ENCODE data around the gene MYBPC2. TPM values are rescaled to one million over a fixed set of nuclear protein-coding genes. Genes with fewer than 3 reads are reported as not detected.

Gene MYBPC2
- total RNA-seq, 1 donor from 2014 or later, result not detected

DNA sequence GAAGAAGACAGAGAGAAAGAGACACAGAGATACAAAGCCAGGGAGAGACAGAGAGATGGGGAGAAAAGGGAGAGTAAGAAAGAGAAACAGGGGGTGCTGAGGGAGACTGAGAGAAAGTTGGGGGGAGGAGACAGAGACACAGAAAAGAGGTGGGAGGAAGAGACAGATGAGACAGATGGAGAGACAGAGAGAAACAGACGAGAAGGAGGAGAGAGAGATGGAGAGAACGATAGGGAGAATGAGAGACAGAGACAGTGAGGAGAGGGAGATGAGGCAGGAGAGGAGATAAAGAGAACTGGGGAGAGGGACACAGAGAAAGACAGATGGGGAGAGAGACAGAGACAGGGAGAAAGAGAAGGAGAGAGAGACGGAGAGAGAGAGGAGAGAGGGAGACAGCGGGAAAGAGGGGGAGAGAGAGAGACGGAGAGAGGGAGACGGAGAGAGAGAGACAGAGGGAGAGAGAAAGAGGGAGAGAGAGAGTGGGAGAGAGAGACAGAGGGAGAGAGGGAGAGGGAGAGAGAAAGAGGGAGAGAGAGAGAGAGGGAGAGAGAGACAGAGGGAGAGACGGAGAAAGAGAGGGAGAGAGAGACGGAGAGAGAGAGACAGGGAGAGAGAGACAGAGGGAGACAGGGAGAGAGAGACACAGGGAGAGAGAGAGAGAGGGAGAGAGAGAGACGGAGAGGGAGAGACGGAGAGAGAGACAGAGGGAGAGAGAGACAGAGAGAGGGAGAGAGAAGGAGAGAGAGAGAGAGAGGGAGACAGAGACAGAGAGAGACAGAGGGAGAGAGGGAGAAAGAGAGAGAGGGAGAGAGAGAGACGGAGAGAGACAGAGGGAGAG lies 65.7 kb downstream of the MYBPC2 start:
- no peak for DNase-seq (ENCODE audit: low spot score)

DNA sequence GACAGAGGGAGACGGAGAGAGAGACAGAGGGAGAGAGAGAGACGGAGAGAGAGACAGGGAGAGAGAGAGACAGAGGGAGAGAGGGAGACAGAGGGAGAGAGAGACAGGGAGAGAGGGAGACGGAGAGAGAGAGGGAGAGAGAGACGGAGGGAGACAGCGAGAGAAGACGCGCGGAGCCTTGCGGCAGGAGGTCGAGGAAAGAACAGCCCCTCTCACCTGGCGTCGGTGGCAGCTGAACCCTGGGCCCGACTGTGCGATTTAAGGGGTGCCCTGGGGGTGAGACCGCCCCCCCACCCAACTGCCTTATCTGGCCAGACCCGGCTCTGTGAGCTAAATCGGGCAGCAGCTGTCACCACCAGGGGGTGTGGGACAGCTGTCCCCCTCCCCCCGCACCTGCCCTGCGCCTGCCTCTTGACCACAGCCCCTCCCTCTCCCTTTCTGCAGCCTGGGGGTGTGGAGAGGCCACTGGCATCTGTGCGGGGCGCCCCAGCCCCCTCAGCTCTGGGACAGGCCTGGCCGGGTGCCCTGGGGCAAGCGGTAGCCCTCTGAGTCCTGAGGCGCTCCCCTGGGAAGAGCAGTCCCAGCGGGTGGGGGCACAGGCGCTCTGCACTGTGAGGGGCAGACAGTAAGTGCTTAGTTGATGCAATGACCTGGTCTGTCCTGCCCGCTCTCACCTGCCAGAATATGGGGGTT lies 67.5 kb downstream of the MYBPC2 start:
- DNase-seq (ENCODE audit: low spot score), result no peak

DNA sequence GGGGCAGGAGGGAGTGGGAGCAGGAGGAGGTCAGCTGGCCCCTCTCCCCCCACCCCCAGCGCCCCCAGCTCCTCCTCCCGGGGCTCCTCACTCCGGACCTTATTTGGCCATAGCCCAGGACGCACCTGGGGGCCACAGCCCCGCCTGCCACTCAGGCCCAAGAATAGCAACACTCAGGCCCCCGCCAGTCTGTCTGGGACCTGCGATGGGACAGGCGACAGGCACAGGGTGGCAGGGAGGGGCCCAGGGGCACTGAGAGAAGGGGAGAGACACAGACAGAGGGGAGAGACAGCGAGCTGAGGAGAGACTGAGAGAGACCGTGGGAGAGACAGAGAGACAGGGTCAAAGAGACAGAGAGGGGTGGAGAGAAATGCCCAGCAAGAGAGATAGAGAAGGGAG lies 68.1 kb downstream of the MYBPC2 start:
- DNase-seq (ENCODE audit: low spot score), result no peak

DNA sequence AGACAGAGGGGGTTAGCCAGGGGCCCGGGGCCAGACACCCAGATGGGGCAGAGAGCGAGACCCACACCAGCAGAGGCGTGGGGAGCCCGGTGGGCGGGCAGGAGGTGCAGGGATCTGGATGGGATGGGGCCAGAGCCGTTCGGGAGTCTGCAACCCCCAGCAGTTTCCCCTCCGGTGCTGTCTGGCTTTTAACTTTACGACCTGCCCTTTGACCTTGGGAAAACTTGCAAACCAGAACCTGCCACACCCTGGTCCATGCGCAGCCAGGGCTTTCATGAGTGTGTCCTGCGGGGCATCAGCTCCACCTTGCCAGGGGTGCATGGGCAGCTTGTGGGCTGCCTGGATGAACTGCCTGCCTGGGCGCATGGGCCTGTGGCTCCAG lies 68.5 kb downstream of the MYBPC2 start:
- no peak for DNase-seq (ENCODE audit: low spot score)

DNA sequence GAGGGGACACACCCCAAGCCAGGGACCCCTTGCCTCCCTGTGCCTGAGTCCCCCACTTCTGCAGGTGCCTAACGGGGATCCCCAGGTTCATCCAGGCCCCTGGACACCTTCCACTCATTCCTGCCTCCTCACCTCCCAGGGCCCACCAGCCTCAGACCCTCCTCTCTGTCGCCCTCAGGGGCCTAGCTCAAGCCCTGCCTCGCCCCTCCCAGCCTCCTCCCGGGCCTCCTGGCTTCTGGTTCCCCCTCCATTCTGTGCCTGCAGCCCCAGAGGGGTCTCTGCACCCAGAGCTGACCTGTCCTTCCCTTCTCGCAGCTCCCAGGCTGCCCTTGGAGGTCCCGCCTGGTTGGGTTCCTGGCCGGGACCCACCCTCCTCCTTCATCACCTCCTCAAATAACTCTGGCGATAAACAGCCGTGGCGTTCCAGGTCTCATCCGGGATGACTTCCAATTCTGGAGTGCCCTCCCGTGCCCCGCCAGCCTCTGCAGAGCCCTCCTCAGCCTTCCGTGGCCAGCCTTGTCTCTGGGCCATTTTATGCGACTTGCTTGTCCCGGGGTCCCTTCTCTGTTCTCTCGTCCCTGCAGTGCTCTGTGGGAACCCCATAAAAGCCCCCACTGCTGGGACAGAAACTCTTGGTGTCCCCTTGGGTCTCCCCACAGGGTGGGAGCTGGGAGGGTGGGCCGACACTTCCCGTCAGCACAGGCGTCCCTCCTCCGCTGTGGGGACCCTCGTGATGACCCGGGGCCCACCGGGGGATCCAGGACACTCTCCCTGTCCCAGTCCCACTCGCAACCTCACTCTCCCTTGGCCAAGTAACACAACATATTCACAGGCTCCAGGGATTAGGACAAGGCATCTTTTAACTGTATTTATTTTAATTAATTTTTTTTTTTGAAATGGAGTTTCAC lies 69.1 kb downstream of the MYBPC2 start:
- DNase-seq (ENCODE audit: low spot score), result no peak

DNA sequence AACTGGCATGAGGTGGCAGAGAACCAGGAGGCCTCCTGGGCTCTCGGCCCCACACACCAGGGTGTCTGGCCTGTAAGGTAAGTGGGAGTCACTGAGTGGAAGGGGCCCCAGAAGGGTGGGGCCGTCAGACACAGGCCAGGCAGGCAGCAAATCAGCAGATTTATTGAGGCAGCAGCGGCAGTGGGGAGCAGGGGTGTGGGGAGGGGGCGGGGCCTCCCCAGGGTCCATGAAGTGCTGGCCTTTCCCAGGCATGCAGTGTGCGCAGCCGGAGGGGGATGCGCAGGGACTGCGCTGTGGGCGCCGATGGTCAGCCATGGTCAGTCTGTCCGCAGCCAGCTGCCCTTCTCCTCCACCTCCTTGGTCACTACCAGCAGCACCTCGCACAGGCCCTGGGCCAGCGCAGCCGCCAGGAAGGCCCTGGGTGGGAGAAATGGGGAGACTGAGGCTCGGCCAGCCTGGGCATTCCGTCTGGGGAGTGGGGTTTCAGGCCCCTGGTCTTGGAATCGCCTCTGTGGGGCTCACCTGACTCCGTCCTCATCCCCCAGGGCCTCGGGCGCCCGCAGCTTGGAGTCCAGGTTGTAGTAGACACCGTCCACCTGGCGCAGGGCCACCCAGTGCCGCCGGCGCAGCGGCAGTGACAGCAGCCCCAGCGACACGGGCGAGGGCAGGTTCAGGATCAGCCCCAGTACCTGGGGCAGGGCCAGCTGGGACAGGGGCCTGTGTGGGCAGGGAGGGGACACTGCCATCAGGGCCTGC lies 73.3 kb downstream of the MYBPC2 start:
- no peak for DNase-seq (ENCODE audit: low spot score)

DNA sequence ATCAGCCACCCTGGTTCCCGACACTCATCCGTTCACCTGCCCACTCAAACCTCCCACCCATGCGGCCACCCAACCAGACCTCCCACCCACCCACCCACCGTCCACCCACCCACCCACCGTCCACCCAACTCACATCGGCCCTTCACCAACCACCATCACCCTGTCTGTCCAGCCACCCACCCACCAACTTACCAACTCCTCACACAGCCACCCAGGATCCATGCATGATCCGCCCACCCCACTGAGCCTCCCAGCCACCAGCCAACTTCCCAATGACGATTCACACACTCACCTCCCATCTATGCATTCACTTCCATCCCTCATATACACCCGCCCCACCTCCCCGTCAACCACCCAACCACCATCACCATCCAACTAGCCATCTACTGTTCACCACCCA lies 74.0 kb downstream of the MYBPC2 start:
- no peak for DNase-seq (ENCODE audit: low spot score)

DNA sequence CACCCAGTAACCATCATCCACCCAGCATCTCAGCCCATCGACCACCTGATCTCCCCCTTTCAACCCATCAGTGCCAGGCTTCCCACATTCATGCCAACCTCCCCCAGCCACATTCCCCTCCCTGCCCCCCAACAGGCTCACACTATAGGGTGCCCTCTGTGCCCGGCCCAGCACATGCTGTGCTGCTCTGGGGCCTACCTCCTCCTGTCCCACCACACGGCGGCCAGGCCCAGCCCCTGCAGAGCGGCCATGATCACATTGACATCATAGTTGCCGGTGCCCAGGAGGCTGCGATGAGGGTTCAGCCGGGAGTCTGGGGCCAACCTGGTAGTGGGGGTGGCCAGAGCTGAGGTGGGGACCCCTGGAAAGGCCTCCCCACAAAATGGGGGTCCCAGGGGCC lies 74.7 kb downstream of the MYBPC2 start:
- no peak for DNase-seq (ENCODE audit: low spot score)

DNA sequence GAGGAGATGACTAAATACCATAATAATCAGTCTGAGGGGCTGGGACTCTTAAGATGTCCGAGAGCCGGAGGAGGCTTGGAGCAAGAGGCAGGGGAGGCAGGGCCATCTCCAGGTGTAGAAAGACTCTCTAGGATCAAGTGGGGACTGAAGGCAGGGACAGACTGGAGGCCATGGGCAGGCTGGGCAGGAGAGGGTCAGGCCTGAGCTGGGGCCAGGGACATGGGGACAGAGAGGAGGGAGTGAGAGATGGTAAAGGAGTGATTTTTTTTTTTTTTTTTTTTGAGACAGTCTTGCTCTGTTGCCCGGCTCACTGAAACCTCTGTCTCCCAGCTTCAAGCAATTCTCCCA lies 76.1 kb downstream of the MYBPC2 start:
- DNase-seq (ENCODE audit: low spot score), result no peak

DNA sequence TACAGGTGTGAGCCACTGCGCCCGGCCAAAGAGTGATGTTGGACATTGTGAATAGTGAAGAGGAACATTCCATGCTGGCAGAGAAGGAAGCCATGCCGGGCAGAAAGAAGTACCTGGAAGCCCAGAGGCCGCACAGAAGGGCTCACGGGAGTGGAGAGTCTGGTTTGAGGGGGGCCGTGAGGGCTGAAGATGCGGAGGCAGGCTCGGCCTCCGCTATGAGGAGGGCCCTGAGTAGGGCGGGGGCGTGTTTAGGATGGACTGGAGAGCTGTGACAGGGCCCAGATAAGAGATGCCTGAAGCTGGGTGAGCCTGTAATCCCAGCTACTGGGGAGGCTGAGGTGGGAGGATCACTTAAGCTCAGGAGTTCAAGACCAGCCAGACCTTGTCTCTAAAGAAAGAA lies 76.7 kb downstream of the MYBPC2 start:
- no peak for DNase-seq (ENCODE audit: low spot score)

DNA sequence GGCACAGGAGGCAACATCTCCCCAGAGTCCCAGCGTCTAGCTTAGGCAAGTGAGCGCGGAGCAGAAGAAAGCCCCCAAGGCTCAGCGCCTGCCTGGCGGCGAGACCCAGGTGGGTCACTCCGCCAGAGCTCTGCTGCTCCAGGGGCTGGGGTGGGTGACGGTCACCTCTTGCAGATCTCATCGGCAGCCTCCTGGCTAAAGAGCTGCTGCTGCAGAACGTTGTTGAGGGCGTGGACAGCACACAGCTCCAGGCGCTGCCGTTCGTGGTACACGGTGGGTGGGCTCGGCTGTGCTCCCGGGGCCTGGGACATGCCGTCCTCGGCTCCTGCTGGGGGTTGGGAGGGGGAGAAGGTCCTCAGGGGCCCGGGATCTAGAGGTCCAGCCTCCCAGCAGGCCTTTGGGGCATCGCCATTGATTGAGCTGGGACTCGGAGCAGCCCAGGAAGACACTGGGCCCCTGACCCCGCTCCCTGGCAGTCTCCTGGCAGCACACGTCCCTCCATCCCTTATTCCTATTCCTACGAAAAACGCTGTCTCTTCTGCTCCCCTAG lies 77.5 kb downstream of the MYBPC2 start:
- DNase-seq (ENCODE audit: low spot score), result no peak

DNA sequence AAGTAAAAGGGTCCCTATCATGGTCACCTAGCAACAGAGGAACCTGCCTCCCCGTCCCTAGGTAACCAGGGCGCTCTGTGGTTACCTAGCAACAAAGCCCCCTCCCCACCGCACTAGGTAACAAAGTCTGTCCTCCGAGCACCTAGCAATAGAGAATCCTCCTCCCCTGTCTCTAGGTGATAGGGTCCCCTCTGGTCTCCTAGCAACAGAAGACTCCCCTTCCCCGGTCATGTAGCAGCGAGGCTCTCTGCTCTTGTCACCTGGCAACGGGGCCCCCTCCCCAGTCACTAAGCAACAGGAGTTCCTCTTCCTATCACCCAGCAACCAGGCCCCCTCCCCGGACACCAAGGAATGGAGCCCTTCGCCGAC lies 78.0 kb downstream of the MYBPC2 start:
- no peak for DNase-seq (ENCODE audit: low spot score)

DNA sequence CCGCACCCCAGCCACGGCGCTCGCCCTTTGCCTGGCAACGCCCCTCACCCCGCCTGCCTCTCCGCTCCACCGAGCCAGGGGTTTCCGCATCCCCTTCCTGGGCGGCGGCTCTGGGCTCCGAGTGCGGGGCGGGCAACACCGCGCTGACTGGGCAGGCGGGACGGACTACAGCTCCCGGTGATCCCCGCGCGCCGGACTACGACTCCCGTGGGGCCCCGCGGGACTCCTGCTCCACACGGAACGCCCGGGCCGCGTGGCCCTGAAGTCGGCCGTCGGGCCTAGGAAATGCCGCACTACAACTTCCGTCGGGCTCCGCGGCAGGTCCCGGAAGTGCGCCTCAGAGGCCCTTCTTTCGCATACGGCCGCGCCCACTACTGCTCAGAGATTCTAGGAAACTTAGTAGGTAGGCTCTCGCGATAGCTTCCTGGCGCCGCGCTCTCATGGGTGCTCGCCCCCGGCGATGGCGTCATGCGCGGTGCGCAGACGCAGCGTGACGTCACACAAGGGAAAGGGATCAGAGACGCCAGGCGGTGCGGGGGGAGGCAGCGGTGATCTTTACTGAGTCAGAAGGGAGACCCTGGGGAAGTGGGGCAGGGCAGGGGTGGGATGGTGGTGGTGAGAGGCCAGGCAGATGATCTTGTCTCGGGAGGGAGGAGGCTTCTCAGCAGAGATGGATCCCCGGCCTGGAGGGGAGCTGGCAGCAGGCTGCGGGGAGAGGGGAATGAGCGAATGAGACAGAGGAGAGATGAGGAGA lies 78.6 kb downstream of the MYBPC2 start, which contains the start of gene JOSD2:
JOSD2 (minus strand) TSS at position 123 of the 754 bp plus-strand sequence. CDS start 760 bp downstream, outside the sequence.
- DNase-seq (ENCODE audit: low spot score), result peak; percentile 100

DNA sequence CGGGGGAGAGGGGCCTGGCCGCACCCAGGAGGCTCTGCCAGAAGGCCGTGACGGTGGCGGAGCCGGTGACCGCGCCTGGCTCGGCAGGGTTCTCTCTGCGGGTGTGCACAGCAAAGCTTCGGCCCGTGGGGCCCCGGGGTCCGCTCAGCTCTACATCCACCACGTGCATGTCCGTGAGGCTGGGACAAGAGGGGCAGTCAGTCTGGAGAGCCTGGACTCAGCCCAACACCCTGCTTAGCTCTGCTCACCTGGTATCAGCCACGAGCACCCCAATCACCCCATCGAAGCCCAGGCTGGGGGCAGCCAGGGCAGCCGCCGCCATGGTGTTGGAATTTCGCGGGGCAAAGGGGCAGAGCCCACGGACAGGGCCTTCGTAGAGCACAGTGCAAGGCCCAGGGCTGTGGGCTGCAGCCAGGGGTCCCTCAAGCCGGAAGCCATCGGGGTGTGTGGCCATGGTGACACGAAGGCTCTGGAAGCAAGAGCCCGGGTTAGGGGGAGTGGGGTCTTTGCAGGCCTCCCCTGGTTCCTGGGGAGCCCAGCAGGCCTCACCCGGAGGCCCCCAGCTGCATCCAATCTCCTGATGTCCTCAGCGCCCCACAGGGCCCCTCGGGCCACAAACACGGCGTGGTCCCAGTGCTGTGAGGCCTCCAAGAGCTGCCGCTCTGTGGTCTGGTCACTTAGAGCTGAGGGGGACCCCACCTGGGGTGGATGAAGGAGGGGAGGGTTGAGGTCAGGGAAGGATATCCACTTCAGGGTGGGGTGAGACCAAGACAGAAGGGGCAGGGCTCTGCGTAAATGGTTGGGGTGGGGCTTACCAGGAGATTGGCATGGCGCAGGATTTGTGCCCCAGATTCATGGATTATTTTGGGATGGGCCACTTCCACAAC lies 79.7 kb downstream of the MYBPC2 start:
- DNase-seq (ENCODE audit: low spot score), result no peak

DNA sequence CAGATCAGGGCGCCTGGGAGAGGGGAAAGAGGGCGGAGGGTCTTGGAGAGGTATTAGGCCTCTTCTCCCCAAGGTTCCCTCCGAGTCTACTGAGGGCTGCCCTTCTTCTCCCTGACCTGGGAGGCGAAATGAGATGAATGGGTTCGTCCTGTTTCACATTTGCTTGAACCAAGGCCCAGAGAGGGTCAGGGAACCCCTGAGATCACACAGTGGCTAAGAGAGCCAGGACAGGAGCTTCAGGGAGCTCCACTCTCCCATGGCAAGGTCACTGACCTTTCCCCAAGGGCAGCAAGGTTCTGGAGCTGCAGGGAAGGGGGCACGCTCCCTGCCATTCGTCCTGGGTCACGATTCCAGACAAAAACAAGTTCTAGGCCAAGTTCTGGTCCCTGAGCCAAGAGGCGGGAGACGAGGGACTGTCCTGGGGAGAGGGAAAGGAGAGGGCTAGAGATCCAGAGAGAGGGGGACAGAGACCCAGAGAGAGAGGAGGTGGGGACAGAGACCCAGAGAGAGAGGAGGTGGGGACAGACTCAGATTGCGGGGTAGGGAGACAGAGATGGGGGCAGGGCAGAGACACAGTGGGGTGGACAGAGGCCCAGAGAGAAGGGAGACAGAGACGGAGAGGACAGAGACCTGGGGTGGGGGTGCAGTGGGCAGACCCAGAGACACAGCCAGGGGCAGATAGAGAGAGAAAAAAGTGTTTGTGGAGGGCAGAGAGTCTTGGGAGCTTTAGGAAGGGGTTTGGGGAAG lies 80.5 kb downstream of the MYBPC2 start:
- no peak for DNase-seq (ENCODE audit: low spot score)

DNA sequence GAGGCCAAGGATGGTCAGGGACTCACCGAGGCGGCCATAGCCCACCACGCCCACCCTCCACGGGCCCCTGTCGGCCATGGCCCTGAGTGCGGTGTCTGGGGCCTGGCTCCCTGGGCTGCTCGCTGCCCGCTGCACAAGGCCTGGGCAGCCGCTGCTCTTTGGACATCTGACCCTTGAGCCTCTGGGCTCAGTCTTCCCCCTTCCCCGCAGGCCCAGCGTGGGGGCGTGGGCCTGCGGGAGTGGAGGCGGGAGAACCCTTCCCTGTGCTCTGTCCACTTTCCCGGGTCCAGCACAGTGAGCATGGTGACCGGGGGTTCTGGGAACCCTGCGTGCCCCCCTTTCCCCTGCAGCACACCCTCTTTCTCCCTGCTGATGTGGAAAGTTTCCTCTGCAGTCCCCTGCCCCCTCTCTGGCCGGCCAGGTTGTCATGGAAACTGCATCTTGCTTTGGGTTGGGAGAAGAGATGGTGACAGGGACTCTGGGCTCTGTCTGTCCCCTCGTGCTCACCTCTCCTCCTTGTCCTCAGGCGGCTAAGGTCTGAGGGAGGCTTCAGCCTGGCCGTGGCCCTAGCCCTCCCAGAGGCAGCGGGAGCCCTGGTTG lies 81.2 kb downstream of the MYBPC2 start, which contains the start of gene ASPDH:
ASPDH (minus strand) TSS at position 168 of the 600 bp plus-strand sequence; CDS start at position 78, 90 bp downstream.
- DNase-seq (ENCODE audit: low spot score), result no peak

DNA sequence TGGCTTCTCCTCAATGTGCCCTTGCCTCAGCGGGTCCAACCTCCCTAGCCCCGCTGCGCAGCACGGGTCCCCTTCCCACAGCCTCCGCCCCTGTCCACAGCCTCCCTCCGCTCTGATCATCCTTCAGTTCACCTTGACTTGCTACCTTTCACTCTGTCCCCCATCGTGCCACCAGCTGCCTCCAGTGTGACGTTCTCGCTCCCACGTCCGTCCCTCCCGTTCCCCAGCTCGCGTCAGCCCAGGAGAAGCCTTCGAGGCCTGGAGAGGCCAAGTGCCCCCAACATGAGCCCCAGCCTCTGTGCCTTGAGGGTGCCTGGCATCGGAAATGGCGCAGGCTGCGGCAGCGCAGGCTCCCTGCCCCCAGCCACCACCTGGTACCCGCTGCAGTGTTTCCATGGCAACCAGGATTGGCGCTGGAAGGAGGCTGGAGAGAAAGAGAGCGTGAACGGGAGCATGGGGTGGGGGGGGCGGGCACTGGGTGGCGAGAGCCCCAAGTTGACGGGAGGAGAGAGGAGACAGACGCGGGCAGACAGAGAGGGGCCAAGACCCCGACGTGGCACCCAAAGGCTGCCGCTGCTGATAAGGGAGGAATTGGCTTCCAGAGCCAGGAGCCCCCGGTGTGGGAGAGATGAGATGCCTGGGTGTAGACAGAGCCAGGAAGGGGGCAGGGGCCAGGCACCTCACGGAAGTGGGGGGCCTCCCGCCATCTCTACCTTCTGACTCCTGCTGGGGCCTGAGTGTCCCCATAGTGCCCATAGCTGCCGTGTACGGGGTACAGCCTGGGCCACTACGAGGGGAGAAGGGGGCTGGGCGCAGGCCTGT lies 81.9 kb downstream of the MYBPC2 start:
- DNase-seq (ENCODE audit: low spot score), result no peak
